ENCODE results near the gene FAM234A. TPM values are rescaled to one million over a fixed set of nuclear protein-coding genes. Genes with fewer than 3 reads are reported as not detected.
A peak's percentile ranks its signal among the peaks of the same experiment; 100 is the strongest.

Gene FAM234A
- total RNA-seq, 6 experiments from 2014 or later = 83.6 to 113 (median 87.7) TPM

DNA sequence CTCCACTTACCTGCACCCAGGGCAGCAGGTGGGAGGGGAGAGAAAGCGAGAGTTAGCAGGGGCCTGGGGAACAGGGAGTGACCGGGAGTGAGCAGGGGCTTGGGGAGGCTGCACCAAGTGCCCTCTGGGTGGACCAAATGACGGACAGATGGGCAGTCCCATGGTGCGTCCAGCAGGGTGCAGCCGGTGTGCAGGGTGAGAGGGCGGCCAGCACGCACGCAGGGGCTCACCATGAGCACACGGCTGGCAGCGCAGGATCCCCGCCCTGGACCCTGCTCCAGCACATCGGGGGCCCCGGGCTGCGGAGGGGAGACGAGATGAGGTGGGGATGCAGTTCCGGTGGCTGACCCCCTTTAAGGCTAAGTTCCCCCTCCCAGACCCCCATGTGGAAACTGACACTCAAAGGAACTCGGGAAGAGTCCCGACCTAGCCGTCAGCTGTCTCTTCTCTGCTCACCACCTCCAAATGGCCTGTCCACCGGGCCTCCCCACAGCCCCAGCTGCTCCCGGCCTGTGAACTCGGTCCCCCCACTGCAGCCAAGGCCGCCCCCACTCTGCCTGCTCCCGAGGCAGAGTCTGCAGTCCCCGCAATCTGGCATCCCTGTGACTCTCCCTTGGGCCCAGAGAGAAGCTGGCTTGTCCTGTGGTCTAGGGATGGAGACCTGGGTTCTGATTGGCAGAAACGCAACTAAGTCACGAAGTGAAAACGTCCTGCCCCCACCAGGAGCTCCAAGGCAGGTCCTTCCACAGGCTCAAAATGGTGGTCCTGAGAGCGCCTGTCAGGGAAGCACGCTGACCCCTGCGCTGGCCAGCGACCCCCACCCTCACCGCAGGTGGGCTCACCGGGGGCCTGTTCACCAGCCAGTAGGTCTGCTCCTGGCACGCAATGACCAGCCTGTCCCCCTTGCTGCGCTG, 38.3 kb downstream of the FAM234A start:
- no peak overlapping the region for H3K27ac Mint-ChIP-seq
- H3K9me3 Mint-ChIP-seq = no peaks in the 10 kb centered on the region
- DNase-seq = no peak
- peaks cover 5% of the 10 kb centered on the region for H3K27me3 Mint-ChIP-seq (ENCODE audit: insufficient read depth)
- H3K36me3 Mint-ChIP-seq (ENCODE audit: low read depth) = no peaks in the 10 kb centered on the region
- H3K4me3 Mint-ChIP-seq = no peak overlapping the region
- TF ChIP-seq, protein P1, sequence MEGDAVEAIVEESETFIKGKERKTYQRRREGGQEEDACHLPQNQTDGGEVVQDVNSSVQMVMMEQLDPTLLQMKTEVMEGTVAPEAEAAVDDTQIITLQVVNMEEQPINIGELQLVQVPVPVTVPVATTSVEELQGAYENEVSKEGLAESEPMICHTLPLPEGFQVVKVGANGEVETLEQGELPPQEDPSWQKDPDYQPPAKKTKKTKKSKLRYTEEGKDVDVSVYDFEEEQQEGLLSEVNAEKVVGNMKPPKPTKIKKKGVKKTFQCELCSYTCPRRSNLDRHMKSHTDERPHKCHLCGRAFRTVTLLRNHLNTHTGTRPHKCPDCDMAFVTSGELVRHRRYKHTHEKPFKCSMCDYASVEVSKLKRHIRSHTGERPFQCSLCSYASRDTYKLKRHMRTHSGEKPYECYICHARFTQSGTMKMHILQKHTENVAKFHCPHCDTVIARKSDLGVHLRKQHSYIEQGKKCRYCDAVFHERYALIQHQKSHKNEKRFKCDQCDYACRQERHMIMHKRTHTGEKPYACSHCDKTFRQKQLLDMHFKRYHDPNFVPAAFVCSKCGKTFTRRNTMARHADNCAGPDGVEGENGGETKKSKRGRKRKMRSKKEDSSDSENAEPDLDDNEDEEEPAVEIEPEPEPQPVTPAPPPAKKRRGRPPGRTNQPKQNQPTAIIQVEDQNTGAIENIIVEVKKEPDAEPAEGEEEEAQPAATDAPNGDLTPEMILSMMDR (IDR thresholded peaks at IDR 0.05) = no peak
- no peaks in the 10 kb centered on the region for H3K4me1 Mint-ChIP-seq (ENCODE audit: low read depth)

DNA sequence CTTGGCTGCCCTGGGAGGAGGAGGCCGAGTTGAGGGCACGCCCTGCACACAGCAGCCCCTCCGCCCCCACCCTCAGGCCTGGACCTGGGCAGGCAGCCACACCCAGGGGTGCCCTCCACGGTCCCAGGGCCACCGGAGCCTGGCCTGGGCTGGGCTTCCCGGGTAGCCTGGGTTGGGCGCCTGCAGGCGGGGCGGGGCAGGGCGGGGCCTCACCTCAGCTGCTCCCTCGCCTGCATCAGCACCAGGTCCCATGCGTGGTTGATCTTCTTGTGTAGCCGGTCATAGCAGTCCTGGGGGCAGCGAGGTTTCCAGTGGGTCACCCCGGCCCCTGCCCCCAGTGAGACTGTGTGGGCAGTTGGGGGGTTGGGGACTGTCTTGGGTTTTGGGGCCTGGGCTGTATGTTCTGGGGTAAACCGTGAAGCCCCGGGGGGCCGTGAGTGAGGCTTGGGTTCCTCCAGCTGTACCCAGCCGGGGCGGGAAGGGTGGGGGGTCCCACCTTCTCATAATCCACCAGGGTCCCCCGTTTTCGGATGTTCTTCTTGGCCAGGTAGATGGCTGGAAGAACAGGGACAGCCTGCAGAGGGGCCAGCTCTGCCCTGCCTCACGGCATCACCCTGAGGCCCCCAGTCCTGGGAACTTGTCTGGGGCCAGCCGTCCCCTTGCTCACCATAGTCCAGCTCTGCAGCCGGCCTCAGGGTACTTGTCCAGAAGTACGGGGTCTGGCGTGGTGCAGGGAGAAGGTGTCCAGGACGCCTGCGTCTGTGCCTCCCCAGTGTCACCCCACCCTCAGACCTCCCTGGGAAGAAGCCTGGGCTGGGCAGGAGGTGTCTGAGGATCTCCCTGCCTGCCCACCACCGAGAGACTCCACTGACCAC, 39.2 kb downstream of the FAM234A start:
- H3K4me1 Mint-ChIP-seq (ENCODE audit: low read depth) = no peaks in the 10 kb centered on the region
- H3K4me3 Mint-ChIP-seq = no peak overlapping the region
- TF ChIP-seq, protein P1 (IDR thresholded peaks at IDR 0.05) = no peak
- H3K36me3 Mint-ChIP-seq (ENCODE audit: low read depth) = no peaks in the 10 kb centered on the region
- peaks cover 5% of the 10 kb centered on the region for H3K27me3 Mint-ChIP-seq (ENCODE audit: insufficient read depth)
- H3K9me3 Mint-ChIP-seq = no peaks in the 10 kb centered on the region
- no peak for DNase-seq
- H3K27ac Mint-ChIP-seq = no peak overlapping the region

DNA sequence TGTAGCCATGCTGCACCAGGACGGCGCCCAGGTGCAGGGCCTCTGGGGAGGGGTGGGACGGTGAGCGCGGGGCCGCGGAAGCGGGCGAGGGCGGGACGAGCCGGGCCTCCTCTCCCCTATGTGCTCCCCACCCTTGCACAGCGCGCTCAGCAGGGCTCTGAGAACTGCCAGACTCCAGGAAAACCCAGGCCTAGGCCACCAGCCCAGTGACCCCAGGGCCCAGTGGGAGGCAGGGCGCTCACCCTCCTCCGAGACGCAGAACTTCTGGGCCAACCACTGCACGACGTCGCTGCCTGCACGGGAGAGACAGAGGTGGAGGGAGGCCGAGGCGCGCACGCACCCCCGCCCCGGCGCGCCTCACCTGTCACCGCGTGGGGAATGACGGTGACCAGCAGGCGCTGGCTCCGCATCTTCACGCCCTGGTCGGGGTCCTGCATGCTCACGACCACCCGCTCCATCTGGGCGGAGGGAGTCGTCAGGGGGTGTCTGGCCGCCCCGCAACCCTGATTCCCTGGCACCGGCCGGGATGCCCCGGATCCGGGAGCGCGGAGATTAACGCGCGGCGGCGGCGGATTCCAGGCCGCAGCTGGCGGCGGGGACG, 40.5 kb downstream of the FAM234A start:
- no peak for DNase-seq
- H3K4me3 Mint-ChIP-seq = peak overlapping the region; percentile 63
- TF ChIP-seq, protein P1 (IDR thresholded peaks at IDR 0.05) = no peak
- H3K4me1 Mint-ChIP-seq (ENCODE audit: low read depth) = no peaks in the 10 kb centered on the region
- peaks cover 5% of the 10 kb centered on the region for H3K27me3 Mint-ChIP-seq (ENCODE audit: insufficient read depth)
- no peaks in the 10 kb centered on the region for H3K9me3 Mint-ChIP-seq
- no peaks in the 10 kb centered on the region for H3K36me3 Mint-ChIP-seq (ENCODE audit: low read depth)
- no peak overlapping the region for H3K27ac Mint-ChIP-seq

DNA sequence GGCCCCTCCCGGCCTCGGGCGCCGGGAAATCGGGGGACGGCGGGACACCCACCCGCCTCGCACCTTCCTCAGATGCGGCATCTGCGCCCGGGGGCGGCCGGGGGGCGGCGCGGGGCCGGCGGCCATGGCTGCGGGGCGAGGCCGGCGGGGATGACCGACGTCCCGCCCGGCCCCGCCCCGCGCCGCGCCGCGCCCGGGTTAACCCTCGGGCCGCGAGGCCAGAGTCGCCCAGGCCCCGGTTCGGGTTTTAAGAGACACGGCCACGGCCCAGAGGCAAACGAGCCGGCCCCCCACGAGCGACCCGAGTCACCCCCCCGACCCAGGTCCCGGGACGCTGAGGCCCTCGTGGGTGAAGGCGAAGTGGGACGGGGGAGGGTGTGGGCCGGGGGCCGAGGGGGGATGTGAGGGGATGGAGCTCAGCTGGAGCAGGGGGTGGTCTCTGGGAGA, 41.2 kb downstream of the FAM234A start, which contains the start of gene RGS11:
RGS11 (minus strand) TSS at position 159 of the 447 bp plus-strand sequence; CDS start at position 126, 33 bp downstream.
- H3K27me3 Mint-ChIP-seq (ENCODE audit: insufficient read depth) = peaks cover 5% of the 10 kb centered on the region
- H3K9me3 Mint-ChIP-seq = no peaks in the 10 kb centered on the region
- peak within 1 kb of the TSS; percentile 63 for H3K4me3 Mint-ChIP-seq
- H3K4me1 Mint-ChIP-seq (ENCODE audit: low read depth) = no peaks in the 10 kb centered on the region
- H3K36me3 Mint-ChIP-seq (ENCODE audit: low read depth) = no peaks in the 10 kb centered on the region
- TF ChIP-seq, protein P1 (IDR thresholded peaks at IDR 0.05) = no peak
- no peak for DNase-seq
- peak within 1 kb of the TSS; percentile 9; the same call in 1 of the 2 replicates for H3K27ac Mint-ChIP-seq

DNA sequence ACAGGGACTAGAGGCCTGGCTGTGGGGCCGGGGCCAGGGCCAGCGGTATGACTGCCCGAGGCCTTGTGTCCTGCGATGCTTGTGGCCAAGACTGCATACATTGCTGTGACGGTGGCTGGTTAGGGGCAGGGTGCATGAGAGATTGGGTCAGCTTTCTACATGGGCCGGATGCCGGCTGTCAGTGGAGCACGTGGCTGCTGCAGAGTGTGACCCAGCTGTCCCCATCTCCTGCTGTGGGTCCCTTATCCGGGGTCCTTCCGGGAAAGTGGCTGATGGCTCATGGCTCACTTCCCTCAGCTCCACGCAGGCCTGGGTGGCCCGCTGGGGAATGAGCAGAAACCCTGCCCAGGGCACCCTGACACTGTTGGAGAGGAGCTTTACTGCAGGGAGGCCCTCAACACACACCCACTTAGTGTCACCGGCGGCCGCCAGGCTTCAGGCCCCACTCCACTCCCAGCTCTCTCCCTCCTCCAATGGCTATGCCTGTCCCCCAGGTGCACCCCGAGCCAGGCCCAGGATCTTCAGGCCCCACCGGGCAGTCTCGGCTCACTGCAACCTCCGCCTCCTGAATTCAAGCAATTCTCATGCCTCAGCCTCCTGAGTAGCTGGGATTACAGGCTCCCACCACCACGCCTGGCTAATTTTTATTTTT, 41.9 kb downstream of the FAM234A start:
- TF ChIP-seq, protein P1 (IDR thresholded peaks at IDR 0.05) = no peak
- H3K4me1 Mint-ChIP-seq (ENCODE audit: low read depth) = no peaks in the 10 kb centered on the region
- no peaks in the 10 kb centered on the region for H3K9me3 Mint-ChIP-seq
- peak overlapping the region; percentile 59; the same call in 1 of the 2 replicates for H3K4me3 Mint-ChIP-seq
- no peaks in the 10 kb centered on the region for H3K36me3 Mint-ChIP-seq (ENCODE audit: low read depth)
- H3K27me3 Mint-ChIP-seq (ENCODE audit: insufficient read depth) = peaks cover 8% of the 10 kb centered on the region
- H3K27ac Mint-ChIP-seq = peak overlapping the region; percentile 9; the same call in 1 of the 2 replicates
- no peak for DNase-seq
